Rectal smooth muscle tissue (tissue), 1 donor: ENCODE measurements around the gene TIPARP.
"Not testable (repeated sequence)": the region's sequence is repeated elsewhere in the genome, so short reads cannot be mapped to it uniquely, and the experiment has no call there.

Experiments
- H3K27ac ChIP-seq: one replicate; pipeline ENCODE4 v1.7.0; 2013; ENCODE audit warnings: low read depth, low read length, inconsistent platforms
- H3K27me3 ChIP-seq: one replicate; pipeline ENCODE4 v1.7.0; 2013; ENCODE audit warnings: low read length; ENCODE audit not compliant: control insufficient read depth, insufficient read depth
- H3K36me3 ChIP-seq: one replicate; pipeline ENCODE4 v1.7.0; 2013; ENCODE audit warnings: low read length; ENCODE audit not compliant: control insufficient read depth, insufficient read depth
- H3K4me1 ChIP-seq: one replicate; pipeline ENCODE4 v1.7.0; 2013; ENCODE audit warnings: low read length; ENCODE audit not compliant: control insufficient read depth, insufficient read depth
- H3K4me3 ChIP-seq: one replicate; pipeline ENCODE4 v1.7.0; 2013; ENCODE audit warnings: low read length
- H3K9ac ChIP-seq: one replicate; pipeline ENCODE4 v1.7.0; 2013; ENCODE audit warnings: low read length

TIPARP gene

GRCh38 chr3:156637480-156638022 is 36.8 kb upstream of the TIPARP start:
- H3K27ac ChIP-seq = no peak overlapping the region

GRCh38 chr3:156638271-156638670 is 36.1 kb upstream of the TIPARP start:
- no peaks in the 10 kb centered on the region for H3K4me1 ChIP-seq
- no peak overlapping the region for H3K4me3 ChIP-seq
- no peak overlapping the region for H3K9ac ChIP-seq

More at GRCh38 chr3:156637480-156638022, 36.8 kb upstream of the TIPARP start:
- Histone ChIP-seq H3K4me1 (no peaks in the 10 kb centered on the region), H3K4me3 (no peak overlapping the region), H3K36me3 (no peaks in the 10 kb centered on the region), H3K27me3 (no peaks in the 10 kb centered on the region), H3K9ac (no peak overlapping the region)

GRCh38 chr3:156639414-156640023 is 34.9 kb upstream of the TIPARP start:
- Histone ChIP-seq H3K27me3 (no peaks in the 10 kb centered on the region), H3K4me1 (no peaks in the 10 kb centered on the region), H3K36me3 (no peaks in the 10 kb centered on the region), H3K9ac (no peak overlapping the region), H3K4me3 (no peak overlapping the region), H3K27ac (no peak overlapping the region)

More at GRCh38 chr3:156638271-156638670, 36.1 kb upstream of the TIPARP start:
- no peaks in the 10 kb centered on the region for H3K27me3 ChIP-seq
- H3K27ac ChIP-seq = no peak overlapping the region
- no peaks in the 10 kb centered on the region for H3K36me3 ChIP-seq

GRCh38 chr3:156641618-156641975 is 32.8 kb upstream of the TIPARP start:
- no peak overlapping the region for H3K27ac ChIP-seq
- H3K4me3 ChIP-seq = no peak overlapping the region
- H3K4me1 ChIP-seq = no peaks in the 10 kb centered on the region
- H3K27me3 ChIP-seq = no peaks in the 10 kb centered on the region
- H3K36me3 ChIP-seq = no peaks in the 10 kb centered on the region
- no peak overlapping the region for H3K9ac ChIP-seq

GRCh38 chr3:156642750-156643728 is 31.4 kb upstream of the TIPARP start:
- H3K9ac ChIP-seq = no peak overlapping the region
- H3K36me3 ChIP-seq = no peaks in the 10 kb centered on the region
- H3K4me1 ChIP-seq = no peaks in the 10 kb centered on the region
- H3K4me3 ChIP-seq = no peak overlapping the region
- H3K27me3 ChIP-seq = no peaks in the 10 kb centered on the region
- no peak overlapping the region for H3K27ac ChIP-seq

GRCh38 chr3:156643729-156644389 is 30.5 kb upstream of the TIPARP start:
- Histone ChIP-seq H3K4me3 (no peak overlapping the region), H3K4me1 (no peaks in the 10 kb centered on the region), H3K9ac (no peak overlapping the region), H3K27ac (no peak overlapping the region), H3K27me3 (no peaks in the 10 kb centered on the region), H3K36me3 (no peaks in the 10 kb centered on the region)

GRCh38 chr3:156644958-156645357 is 29.4 kb upstream of the TIPARP start:
- Histone ChIP-seq H3K4me3 (no peak overlapping the region), H3K4me1 (no peaks in the 10 kb centered on the region), H3K27ac (no peak overlapping the region)

GRCh38 chr3:156646958-156647357 is 27.4 kb upstream of the TIPARP start:
- no peaks in the 10 kb centered on the region for H3K36me3 ChIP-seq

More at GRCh38 chr3:156644958-156645357, 29.4 kb upstream of the TIPARP start:
- Histone ChIP-seq H3K27me3 (no peaks in the 10 kb centered on the region), H3K9ac (no peak overlapping the region), H3K36me3 (no peaks in the 10 kb centered on the region)

GRCh38 chr3:156648086-156648485 is 26.3 kb upstream of the TIPARP start:
- Histone ChIP-seq H3K27ac (no peak overlapping the region), H3K27me3 (no peaks in the 10 kb centered on the region)

More at GRCh38 chr3:156646958-156647357, 27.4 kb upstream of the TIPARP start:
- H3K4me1 ChIP-seq = no peaks in the 10 kb centered on the region
- no peak overlapping the region for H3K9ac ChIP-seq
- H3K4me3 ChIP-seq = no peak overlapping the region
- no peak overlapping the region for H3K27ac ChIP-seq
- H3K27me3 ChIP-seq = no peaks in the 10 kb centered on the region

GRCh38 chr3:156649681-156650080 is 24.7 kb upstream of the TIPARP start:
- no peak overlapping the region for H3K4me3 ChIP-seq
- H3K36me3 ChIP-seq = no peaks in the 10 kb centered on the region
- no peak overlapping the region for H3K27ac ChIP-seq
- no peak overlapping the region for H3K9ac ChIP-seq
- H3K4me1 ChIP-seq = no peaks in the 10 kb centered on the region
- no peaks in the 10 kb centered on the region for H3K27me3 ChIP-seq

More at GRCh38 chr3:156648086-156648485, 26.3 kb upstream of the TIPARP start:
- Histone ChIP-seq H3K36me3 (no peaks in the 10 kb centered on the region), H3K4me1 (no peaks in the 10 kb centered on the region), H3K4me3 (no peak overlapping the region), H3K9ac (no peak overlapping the region)

- H3K9ac ChIP-seq, H3K36me3 ChIP-seq, H3K27ac ChIP-seq, H3K27me3 ChIP-seq, H3K4me1 ChIP-seq, H3K4me3 ChIP-seq: not testable (repeated sequence)
These were observed 21.7 kb upstream of the TIPARP start for GRCh38 chr3:156652661-156653060.

GRCh38 chr3:156654834-156655233 is 19.6 kb upstream of the TIPARP start:
- Histone ChIP-seq H3K4me3 (no peak overlapping the region), H3K36me3 (no peaks in the 10 kb centered on the region)

More at GRCh38 chr3:156654834-156655233, 19.6 kb upstream of the TIPARP start:
- Histone ChIP-seq H3K27ac (no peak overlapping the region), H3K4me1 (no peaks in the 10 kb centered on the region), H3K9ac (no peak overlapping the region), H3K27me3 (no peaks in the 10 kb centered on the region)
